ENCODE data around the gene KRT34.
"Not testable (repeated sequence)": the region's sequence is repeated elsewhere in the genome, so short reads cannot be mapped to it uniquely, and the experiment has no call there.

KRT34 gene

GRCh38 chr17:41403404-41404023 lies 21.4 kb upstream of the KRT34 start:
- no peak for DNase-seq

- DNase-seq: no peak
Measured at GRCh38 chr17:41402161-41402560, 20.1 kb upstream of the KRT34 start.

- DNase-seq: no peak
Measured at GRCh38 chr17:41396996-41397660, 15.0 kb upstream of the KRT34 start, which contains the start of gene KRT31. Gene KRT31, minus strand, starts transcription at chr17:41397608. Its CDS starts 69 bp downstream, at chr17:41397539.

GRCh38 chr17:41396340-41396739 lies 14.2 kb upstream of the KRT34 start:
- DNase-seq: no peak

GRCh38 chr17:41395611-41396010 lies 13.5 kb upstream of the KRT34 start:
- no peak for DNase-seq

- DNase-seq: not testable (repeated sequence)
Measured at GRCh38 chr17:41395044-41395443, 12.9 kb upstream of the KRT34 start.

GRCh38 chr17:41394254-41394996 lies 12.3 kb upstream of the KRT34 start:
- no peak for DNase-seq

- no peak for DNase-seq
Measured at GRCh38 chr17:41393826-41394225, 11.7 kb upstream of the KRT34 start.

- DNase-seq: no peak
Measured at GRCh38 chr17:41393294-41393693, 11.2 kb upstream of the KRT34 start.

- DNase-seq: no peak
Measured at GRCh38 chr17:41392278-41392677, 10.2 kb upstream of the KRT34 start.

GRCh38 chr17:41391535-41391934 lies 9.4 kb upstream of the KRT34 start:
- no peak for DNase-seq

GRCh38 chr17:41390411-41390938 lies 8.4 kb upstream of the KRT34 start:
- no peak for DNase-seq

- DNase-seq: no peak
Measured at GRCh38 chr17:41387670-41388069, 5.6 kb upstream of the KRT34 start.

- no peak for DNase-seq
Measured at GRCh38 chr17:41386227-41386626, 4.1 kb upstream of the KRT34 start.

- DNase-seq: no peak
Measured at GRCh38 chr17:41383690-41384089, 1.6 kb upstream of the KRT34 start.

GRCh38 chr17:41382394-41382793 lies 288 bp upstream of the KRT34 start:
- no peak for DNase-seq

- peak; percentile 31 for DNase-seq
Measured at GRCh38 chr17:41380091-41380490, 2.0 kb downstream of the KRT34 start.

- DNase-seq: no peak
Measured at GRCh38 chr17:41377546-41377945, 4.6 kb downstream of the KRT34 start.

- no peak for DNase-seq
Measured at GRCh38 chr17:41369713-41370112, 12.4 kb downstream of the KRT34 start, which contains the start of gene KRT33B. Gene KRT33B, minus strand, starts transcription at chr17:41369813. Its CDS starts 63 bp downstream, at chr17:41369750.

- no peak for DNase-seq
Measured at GRCh38 chr17:41369023-41369422, 13.1 kb downstream of the KRT34 start.

GRCh38 chr17:41367426-41368075 lies 14.6 kb downstream of the KRT34 start:
- peak; percentile 20 for DNase-seq

- no peak for DNase-seq
Measured at GRCh38 chr17:41366070-41366469, 16.0 kb downstream of the KRT34 start.

GRCh38 chr17:41363881-41364280 lies 18.2 kb downstream of the KRT34 start:
- no peak for DNase-seq
